ENCODE measurements around the gene COMP.

The COMP gene

GRCh38 chr19:18776736-18777135, 14.4 kb downstream of the COMP start:
- peaks cover 43 to 63% (median 55%) of the 10 kb centered on the region in 11 experiments for H3K27me3 ChIP-seq
- peaks cover 0 to 4% (median 0%) of the 10 kb centered on the region in 11 experiments; a peak in 4 of 22 replicates for H3K36me3 ChIP-seq
- TF ChIP-seq Cebpa-rat (IDR thresholded peaks at IDR 0.05), result no peak
- peaks cover 7 to 23% (median 12%) of the 10 kb centered on the region in 10 experiments for H3K4me1 ChIP-seq
- H3K9ac ChIP-seq, result no peak overlapping the region
- no peak overlapping the region; a peak in 1 of 22 replicates for H3K4me2 ChIP-seq
- H3K27ac ChIP-seq, result no peak overlapping the region
- H4K20me1 ChIP-seq, result peaks cover 0 to 100% (median 69%) of the 10 kb centered on the region in 11 experiments; a peak in 21 of 22 replicates
- H3K9me3 ChIP-seq (replicated peaks in 1 of 11), result no peaks in the 10 kb centered on the region
- no peak overlapping the region for H3K4me3 ChIP-seq

- Histone ChIP-seq H3K4me2 (no peak overlapping the region), H3K27me3 (peaks cover 38 to 59% (median 51%) of the 10 kb centered on the region in 11 experiments), H4K20me1 (peaks cover 0 to 100% (median 69%) of the 10 kb centered on the region in 11 experiments; a peak in 21 of 22 replicates), H3K9me3 (replicated peaks in 1 of 11) (no peaks in the 10 kb centered on the region), H3K36me3 (peaks cover 0 to 4% (median 0%) of the 10 kb centered on the region in 11 experiments; a peak in 4 of 22 replicates), H3K4me3 (no peak overlapping the region), H3K9ac (no peak overlapping the region), H3K27ac (no peak overlapping the region), H3K4me1 (peaks cover 4 to 21% (median 10%) of the 10 kb centered on the region in 10 experiments)
- TF ChIP-seq Cebpa-rat (IDR thresholded peaks at IDR 0.05), result no peak
Measured at GRCh38 chr19:18776288-18776594, 14.9 kb downstream of the COMP start.

- Histone ChIP-seq H3K4me1 (peaks cover 0 to 21% (median 12%) of the 10 kb centered on the region in 10 experiments; a peak in 18 of 20 replicates), H3K4me2 (no peak overlapping the region), H3K9me3 (replicated peaks in 1 of 11) (no peaks in the 10 kb centered on the region), H3K27me3 (peaks cover 38 to 55% (median 48%) of the 10 kb centered on the region in 11 experiments), H3K4me3 (no peak overlapping the region), H4K20me1 (peaks cover 0 to 100% (median 69%) of the 10 kb centered on the region in 11 experiments; a peak in 21 of 22 replicates), H3K27ac (no peak overlapping the region), H3K9ac (no peak overlapping the region), H3K36me3 (peaks cover 0 to 4% (median 0%) of the 10 kb centered on the region in 11 experiments; a peak in 4 of 22 replicates)
- no peak for TF ChIP-seq Cebpa-rat (IDR thresholded peaks at IDR 0.05)
Measured at GRCh38 chr19:18775586-18776287, 15.4 kb downstream of the COMP start.

- Histone ChIP-seq H3K36me3 (peaks cover 0 to 4% (median 0%) of the 10 kb centered on the region in 11 experiments; a peak in 4 of 22 replicates), H3K4me2 (no peak overlapping the region), H3K9me3 (replicated peaks in 1 of 11) (no peaks in the 10 kb centered on the region), H3K4me1 (peaks cover 0 to 20% (median 12%) of the 10 kb centered on the region in 10 experiments; a peak in 18 of 20 replicates), H3K27ac (no peak overlapping the region), H3K9ac (no peak overlapping the region), H3K4me3 (no peak overlapping the region), H4K20me1 (peaks cover 0 to 100% (median 69%) of the 10 kb centered on the region in 11 experiments; a peak in 20 of 22 replicates), H3K27me3 (peaks cover 38 to 47% (median 42%) of the 10 kb centered on the region in 11 experiments)
- TF ChIP-seq Cebpa-rat (IDR thresholded peaks at IDR 0.05), result no peak
Measured at GRCh38 chr19:18774782-18775444, 16.2 kb downstream of the COMP start.

GRCh38 chr19:18774107-18774506, 17.0 kb downstream of the COMP start:
- H3K36me3 ChIP-seq, result peaks cover 0 to 5% (median 0%) of the 10 kb centered on the region in 11 experiments; a peak in 5 of 22 replicates
- H3K27me3 ChIP-seq, result peaks cover 31 to 39% (median 34%) of the 10 kb centered on the region in 11 experiments
- no peak overlapping the region; a peak in 1 of 22 replicates for H3K9ac ChIP-seq
- no peaks in the 10 kb centered on the region for H3K9me3 ChIP-seq (replicated peaks in 1 of 11)
- TF ChIP-seq Cebpa-rat (IDR thresholded peaks at IDR 0.05), result no peak
- peaks cover 0 to 24% (median 13%) of the 10 kb centered on the region in 10 experiments; a peak in 18 of 20 replicates for H3K4me1 ChIP-seq
- no peak overlapping the region for H3K4me3 ChIP-seq
- no peak overlapping the region for H3K27ac ChIP-seq
- H3K4me2 ChIP-seq, result no peak overlapping the region
- H4K20me1 ChIP-seq, result peaks cover 0 to 98% (median 68%) of the 10 kb centered on the region in 11 experiments; a peak in 20 of 22 replicates

- no peak for TF ChIP-seq Cebpa-rat (IDR thresholded peaks at IDR 0.05)
- H3K4me2 ChIP-seq, result no peak overlapping the region
- peaks cover 0 to 28% (median 14%) of the 10 kb centered on the region in 10 experiments; a peak in 18 of 20 replicates for H3K4me1 ChIP-seq
- no peak overlapping the region for H3K4me3 ChIP-seq
- H3K9ac ChIP-seq, result no peak overlapping the region
- H3K27ac ChIP-seq, result no peak overlapping the region
- H3K27me3 ChIP-seq, result peaks cover 27 to 34% (median 30%) of the 10 kb centered on the region in 11 experiments
- H4K20me1 ChIP-seq, result peaks cover 0 to 98% (median 64%) of the 10 kb centered on the region in 11 experiments; a peak in 20 of 22 replicates
- H3K9me3 ChIP-seq (replicated peaks in 1 of 11), result no peaks in the 10 kb centered on the region
- H3K36me3 ChIP-seq, result peaks cover 0 to 8% (median 0%) of the 10 kb centered on the region in 11 experiments; a peak in 5 of 22 replicates
Measured at GRCh38 chr19:18773682-18774081, 17.4 kb downstream of the COMP start.

- Histone ChIP-seq H3K27me3 (peaks cover 19 to 27% (median 22%) of the 10 kb centered on the region in 11 experiments), H3K4me3 (no peak overlapping the region), H3K9me3 (replicated peaks in 1 of 11) (no peaks in the 10 kb centered on the region), H3K4me1 (peaks cover 0 to 34% (median 19%) of the 10 kb centered on the region in 10 experiments; a peak in 18 of 20 replicates), H3K4me2 (no peak overlapping the region), H4K20me1 (peaks cover 0 to 95% (median 59%) of the 10 kb centered on the region in 11 experiments; a peak in 20 of 22 replicates), H3K9ac (no peak overlapping the region), H3K27ac (no peak overlapping the region), H3K36me3 (peaks cover 0 to 8% (median 0%) of the 10 kb centered on the region in 11 experiments; a peak in 5 of 22 replicates)
- no peak for TF ChIP-seq Cebpa-rat (IDR thresholded peaks at IDR 0.05)
Measured at GRCh38 chr19:18772620-18773587, 18.2 kb downstream of the COMP start.
